Measurements from ENCODE around the gene FILIP1L. TPM values are rescaled to one million over a fixed set of nuclear protein-coding genes. Genes with fewer than 3 reads are reported as not detected.

FILIP1L gene
- polyA plus RNA-seq, 3 donors, result 0.13 to 0.40 (median 0.25) TPM

GRCh38 chr3:100155590-100155989, 41.3 kb upstream of the FILIP1L start:
- DNase-seq, result no peak
- no peak overlapping the region for H3K27ac ChIP-seq (ENCODE audit: low read depth in 1 of 2, low read length in 2 of 2)
- H3K9me3 ChIP-seq (replicated peaks in 1 of 2; ENCODE audit: control insufficient read depth in 1 of 2, insufficient read depth in 1 of 2, low read length in 2 of 2), result peaks cover 9 to 18% of the 10 kb centered on the region in 2 donors
- no peaks in the 10 kb centered on the region for H3K79me2 ChIP-seq (ENCODE audit: insufficient read depth, low read length)
- intact Hi-C loops (cut with micrococcal nuclease), result no loop called here
- Mint-ChIP-seq H3K36me3 (peaks cover 5 to 19% of the 10 kb centered on the region in 2 donors), H3K4me3 (no peak overlapping the region), H3K27ac (no peak overlapping the region), H3K4me1 (no peaks in the 10 kb centered on the region), H3K27me3 (ENCODE audit: low read depth in 3 of 3) (no peaks in the 10 kb centered on the region), H3K9me3 (peaks cover 9 to 27% (median 21%) of the 10 kb centered on the region in 7 donors)
- H2AFZ ChIP-seq (ENCODE audit: insufficient read depth, low read depth, low read length, poor library complexity, severe bottlenecking), result no peak overlapping the region
- no peak overlapping the region for H3K9ac ChIP-seq (ENCODE audit: insufficient read depth, low read length, poor library complexity, severe bottlenecking)
- TF ChIP-seq CTCF (IDR thresholded peaks at IDR 0.05), result no peak
- no peaks in the 10 kb centered on the region for H3K27me3 ChIP-seq (ENCODE audit: control insufficient read depth in 2 of 2, insufficient read depth in 2 of 2, low read length in 2 of 2)
- H3K36me3 ChIP-seq (replicated peaks in 1 of 2; ENCODE audit: control insufficient read depth in 1 of 2, insufficient read depth in 2 of 2, low read length in 2 of 2), result no peaks in the 10 kb centered on the region
- no peaks in the 10 kb centered on the region for H4K20me1 ChIP-seq (ENCODE audit: insufficient read depth, low read length)
- H3K4me1 ChIP-seq (ENCODE audit: control insufficient read depth in 1 of 2, insufficient read depth in 2 of 2, low read length in 2 of 2), result no peaks in the 10 kb centered on the region
- no peak overlapping the region for H3K4me2 ChIP-seq (replicated peaks; ENCODE audit: extremely low read depth, low read length, poor library complexity, severe bottlenecking)
- no peak overlapping the region for H3K4me3 ChIP-seq (replicated peaks in 1 of 3; ENCODE audit: low read depth in 2 of 3, low read length in 3 of 3)

- H3K4me1 ChIP-seq (ENCODE audit: control insufficient read depth in 1 of 2, insufficient read depth in 2 of 2, low read length in 2 of 2), result no peaks in the 10 kb centered on the region
- H3K4me1 Mint-ChIP-seq, result no peaks in the 10 kb centered on the region
- H2AFZ ChIP-seq (ENCODE audit: insufficient read depth, low read depth, low read length, poor library complexity, severe bottlenecking), result no peak overlapping the region
- H3K4me2 ChIP-seq (replicated peaks; ENCODE audit: extremely low read depth, low read length, poor library complexity, severe bottlenecking), result no peak overlapping the region
- no peak overlapping the region for H3K9ac ChIP-seq (ENCODE audit: insufficient read depth, low read length, poor library complexity, severe bottlenecking)
- no peaks in the 10 kb centered on the region for H4K20me1 ChIP-seq (ENCODE audit: insufficient read depth, low read length)
- no peaks in the 10 kb centered on the region for H3K36me3 ChIP-seq (replicated peaks in 1 of 2; ENCODE audit: control insufficient read depth in 1 of 2, insufficient read depth in 2 of 2, low read length in 2 of 2)
- TF ChIP-seq CTCF (IDR thresholded peaks at IDR 0.05), result no peak
- H3K36me3 Mint-ChIP-seq, result peaks cover 5 to 19% of the 10 kb centered on the region in 2 donors
- no peaks in the 10 kb centered on the region for H3K79me2 ChIP-seq (ENCODE audit: insufficient read depth, low read length)
- peaks cover 9 to 27% (median 21%) of the 10 kb centered on the region in 7 donors for H3K9me3 Mint-ChIP-seq
- peaks cover 9 to 18% of the 10 kb centered on the region in 2 donors for H3K9me3 ChIP-seq (replicated peaks in 1 of 2; ENCODE audit: control insufficient read depth in 1 of 2, insufficient read depth in 1 of 2, low read length in 2 of 2)
- no peaks in the 10 kb centered on the region for H3K27me3 ChIP-seq (ENCODE audit: control insufficient read depth in 2 of 2, insufficient read depth in 2 of 2, low read length in 2 of 2)
- intact Hi-C loops (cut with micrococcal nuclease), result no loop called here
- no peak overlapping the region for H3K27ac ChIP-seq (ENCODE audit: low read depth in 1 of 2, low read length in 2 of 2)
- H3K4me3 Mint-ChIP-seq, result no peak overlapping the region
- no peaks in the 10 kb centered on the region for H3K27me3 Mint-ChIP-seq (ENCODE audit: low read depth in 3 of 3)
- H3K4me3 ChIP-seq (replicated peaks in 1 of 3; ENCODE audit: low read depth in 2 of 3, low read length in 3 of 3), result no peak overlapping the region
- no peak overlapping the region for H3K27ac Mint-ChIP-seq
- no peak for DNase-seq
Measured at GRCh38 chr3:100155128-100155527, 40.8 kb upstream of the FILIP1L start.

All from CD14-positive monocyte (primary cell).